HL-60 (cell line): ENCODE measurements around the gene LRCH2.

Experiments
- DNase-seq, 2 experiments: peaks; one replicate each; pipeline ENCODE4 v3.0.0-alpha.2; 2010 to 2020; ENCODE audit warnings: low read depth in 1 of 2, low spot score in 1 of 2
- H3K27ac ChIP-seq: fragments of 250-450 bp; sonication (Bioruptor Pico); replicated peaks from 2 replicates; pipeline ENCODE4 v1.5.1; 2020; ENCODE audit warnings: mild to moderate bottlenecking, moderate library complexity
- H3K27me3 ChIP-seq: fragments of 250-450 bp; sonication (Bioruptor Pico); 2 replicates; pipeline ENCODE4 v1.5.1; 2021; ENCODE audit warnings: mild to moderate bottlenecking, moderate library complexity; ENCODE audit not compliant: insufficient read depth, poor library complexity, severe bottlenecking
- H3K4me3 ChIP-seq: replicated peaks from 2 replicates; pipeline ENCODE4 v1.5.1; 2011; ENCODE audit warnings: mild to moderate bottlenecking, control low read depth, low read length; ENCODE audit not compliant: insufficient read depth
- GABPA ChIP-seq: IDR thresholded peaks from 2 replicates; pipeline ENCODE4 v1.6.1; 2012; ENCODE audit warnings: low read depth
- POLR2AphosphoS5 ChIP-seq: IDR thresholded peaks from 2 replicates; pipeline ENCODE4 v1.6.1; 2012; ENCODE audit warnings: low read depth
- SPI1 ChIP-seq: IDR thresholded peaks from 2 replicates; pipeline ENCODE4 v1.6.1; 2012; ENCODE audit warnings: low read depth, mild to moderate bottlenecking, borderline replicate concordance
- TF ChIP-seq, protein P1 (sequence below): IDR thresholded peaks from 2 replicates; pipeline ENCODE4 v1.6.1; 2012; ENCODE audit warnings: low read depth; ENCODE audit not compliant: insufficient replicate concordance
- TF ChIP-seq, protein P2 (sequence below): IDR thresholded peaks from one replicate; pipeline ENCODE4 v1.5.1; 2011; ENCODE audit warnings: low read length, control low read depth, inconsistent platforms; ENCODE audit not compliant: insufficient read depth

LRCH2 gene

DNA sequence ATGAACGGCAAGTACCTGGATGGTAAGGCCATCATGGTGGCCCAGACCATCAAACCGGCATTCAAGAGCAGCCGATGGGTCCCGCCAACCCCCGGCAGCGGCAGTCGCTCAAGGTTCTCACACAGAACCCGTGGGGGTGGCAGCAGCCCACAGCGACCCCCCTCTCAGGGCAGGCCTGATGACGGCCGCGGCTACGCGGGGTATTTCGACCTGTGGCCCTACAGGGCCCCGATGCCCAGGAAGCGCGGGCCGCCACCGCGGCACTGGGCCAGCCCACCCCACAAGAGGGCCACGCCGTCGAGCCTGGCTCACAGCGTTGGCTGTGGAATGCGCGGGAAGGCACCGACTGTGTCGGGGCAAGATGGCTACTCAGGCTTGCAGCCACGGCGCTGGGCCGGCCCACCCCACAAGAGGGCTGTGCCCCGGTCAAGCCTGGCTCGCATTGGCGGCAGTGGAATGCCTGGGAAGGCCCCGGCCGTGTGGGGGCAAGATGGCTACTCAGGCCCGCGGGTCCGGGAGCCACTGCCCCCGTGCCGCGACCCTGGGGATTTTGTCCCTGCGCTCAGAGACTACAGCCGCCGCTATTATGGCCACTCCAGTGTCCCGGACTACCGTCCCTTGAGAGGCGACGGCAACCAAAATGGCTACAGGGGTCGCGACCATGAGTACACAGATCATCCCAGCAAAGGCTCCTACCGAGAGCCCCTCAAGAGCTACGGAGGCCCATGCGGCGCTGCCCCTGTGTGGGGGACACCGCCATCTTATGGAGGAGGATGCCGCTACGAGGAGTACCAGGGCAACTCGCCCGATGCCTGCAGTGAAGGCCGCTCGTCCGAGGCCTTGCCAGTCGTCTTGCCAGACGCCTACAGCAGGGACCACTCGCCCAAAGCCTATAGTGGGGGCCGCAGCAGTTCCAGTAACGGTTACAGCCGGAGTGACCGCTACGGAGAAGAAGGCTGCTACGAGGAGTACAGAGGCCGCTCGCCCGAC, 44.0 kb downstream of the LRCH2 start:
- H3K27me3 ChIP-seq = no peaks in the 10 kb centered on the region
- no peak overlapping the region for H3K27ac ChIP-seq
- no peak for DNase-seq
- TF ChIP-seq POLR2AphosphoS5 = no peak
- no peak for TF ChIP-seq GABPA
- no peak for TF ChIP-seq SPI1
- TF ChIP-seq, protein P1, sequence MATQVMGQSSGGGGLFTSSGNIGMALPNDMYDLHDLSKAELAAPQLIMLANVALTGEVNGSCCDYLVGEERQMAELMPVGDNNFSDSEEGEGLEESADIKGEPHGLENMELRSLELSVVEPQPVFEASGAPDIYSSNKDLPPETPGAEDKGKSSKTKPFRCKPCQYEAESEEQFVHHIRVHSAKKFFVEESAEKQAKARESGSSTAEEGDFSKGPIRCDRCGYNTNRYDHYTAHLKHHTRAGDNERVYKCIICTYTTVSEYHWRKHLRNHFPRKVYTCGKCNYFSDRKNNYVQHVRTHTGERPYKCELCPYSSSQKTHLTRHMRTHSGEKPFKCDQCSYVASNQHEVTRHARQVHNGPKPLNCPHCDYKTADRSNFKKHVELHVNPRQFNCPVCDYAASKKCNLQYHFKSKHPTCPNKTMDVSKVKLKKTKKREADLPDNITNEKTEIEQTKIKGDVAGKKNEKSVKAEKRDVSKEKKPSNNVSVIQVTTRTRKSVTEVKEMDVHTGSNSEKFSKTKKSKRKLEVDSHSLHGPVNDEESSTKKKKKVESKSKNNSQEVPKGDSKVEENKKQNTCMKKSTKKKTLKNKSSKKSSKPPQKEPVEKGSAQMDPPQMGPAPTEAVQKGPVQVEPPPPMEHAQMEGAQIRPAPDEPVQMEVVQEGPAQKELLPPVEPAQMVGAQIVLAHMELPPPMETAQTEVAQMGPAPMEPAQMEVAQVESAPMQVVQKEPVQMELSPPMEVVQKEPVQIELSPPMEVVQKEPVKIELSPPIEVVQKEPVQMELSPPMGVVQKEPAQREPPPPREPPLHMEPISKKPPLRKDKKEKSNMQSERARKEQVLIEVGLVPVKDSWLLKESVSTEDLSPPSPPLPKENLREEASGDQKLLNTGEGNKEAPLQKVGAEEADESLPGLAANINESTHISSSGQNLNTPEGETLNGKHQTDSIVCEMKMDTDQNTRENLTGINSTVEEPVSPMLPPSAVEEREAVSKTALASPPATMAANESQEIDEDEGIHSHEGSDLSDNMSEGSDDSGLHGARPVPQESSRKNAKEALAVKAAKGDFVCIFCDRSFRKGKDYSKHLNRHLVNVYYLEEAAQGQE = no peak
- TF ChIP-seq, protein P2, sequence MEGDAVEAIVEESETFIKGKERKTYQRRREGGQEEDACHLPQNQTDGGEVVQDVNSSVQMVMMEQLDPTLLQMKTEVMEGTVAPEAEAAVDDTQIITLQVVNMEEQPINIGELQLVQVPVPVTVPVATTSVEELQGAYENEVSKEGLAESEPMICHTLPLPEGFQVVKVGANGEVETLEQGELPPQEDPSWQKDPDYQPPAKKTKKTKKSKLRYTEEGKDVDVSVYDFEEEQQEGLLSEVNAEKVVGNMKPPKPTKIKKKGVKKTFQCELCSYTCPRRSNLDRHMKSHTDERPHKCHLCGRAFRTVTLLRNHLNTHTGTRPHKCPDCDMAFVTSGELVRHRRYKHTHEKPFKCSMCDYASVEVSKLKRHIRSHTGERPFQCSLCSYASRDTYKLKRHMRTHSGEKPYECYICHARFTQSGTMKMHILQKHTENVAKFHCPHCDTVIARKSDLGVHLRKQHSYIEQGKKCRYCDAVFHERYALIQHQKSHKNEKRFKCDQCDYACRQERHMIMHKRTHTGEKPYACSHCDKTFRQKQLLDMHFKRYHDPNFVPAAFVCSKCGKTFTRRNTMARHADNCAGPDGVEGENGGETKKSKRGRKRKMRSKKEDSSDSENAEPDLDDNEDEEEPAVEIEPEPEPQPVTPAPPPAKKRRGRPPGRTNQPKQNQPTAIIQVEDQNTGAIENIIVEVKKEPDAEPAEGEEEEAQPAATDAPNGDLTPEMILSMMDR = no peak
- no peak overlapping the region for H3K4me3 ChIP-seq

DNA sequence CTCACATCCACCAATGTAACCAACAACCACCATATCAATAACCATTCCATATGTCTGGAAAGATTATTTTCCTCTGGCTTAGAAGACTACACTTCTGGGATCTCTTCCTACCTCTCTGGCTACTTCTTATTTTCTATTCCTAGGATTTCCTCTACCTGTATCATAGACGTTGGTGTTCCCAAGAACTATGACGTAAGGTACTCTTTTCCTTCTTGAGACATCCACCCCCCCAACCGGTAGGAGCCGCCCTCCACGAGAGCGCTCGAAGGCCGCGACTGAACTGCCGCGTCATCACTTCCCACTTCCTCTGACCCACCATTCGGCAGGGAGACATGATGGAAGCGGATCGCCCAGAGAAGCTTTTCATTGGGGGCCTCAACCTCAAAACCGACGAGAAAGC, 44.8 kb downstream of the LRCH2 start, which contains the start of gene RBMXL3:
Gene RBMXL3, plus strand, starts transcription at position 301 of the 400 bp plus-strand sequence. Its CDS starts 32 bp downstream, at position 333.
- no peak for DNase-seq
- no peak for TF ChIP-seq SPI1
- no peak for TF ChIP-seq POLR2AphosphoS5
- TF ChIP-seq, protein P2 = no peak
- no peak for TF ChIP-seq GABPA
- TF ChIP-seq, protein P1 = no peak
- Histone ChIP-seq H3K27ac (no peak within 1 kb of the TSS), H3K4me3 (no peak within 1 kb of the TSS), H3K27me3 (no peaks in the 10 kb centered on the region)

DNA sequence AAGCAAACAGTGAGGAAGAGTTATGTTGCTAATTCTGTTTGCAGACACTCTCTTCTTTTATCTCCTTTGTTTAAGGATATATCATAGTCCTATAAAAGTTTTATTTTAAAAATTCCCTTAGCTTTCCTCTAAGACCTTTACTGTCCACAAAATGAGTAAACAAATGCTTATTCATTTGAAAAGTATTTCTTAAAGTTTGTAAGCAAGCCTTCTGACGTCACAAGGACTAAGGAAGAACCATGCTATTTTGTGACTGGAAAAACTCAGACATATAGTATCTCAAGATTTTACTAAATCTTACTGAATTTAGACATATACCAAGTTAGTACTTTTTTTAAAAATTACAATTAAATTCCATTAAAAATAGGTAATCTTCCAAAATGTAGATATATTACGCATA, 49.9 kb downstream of the LRCH2 start:
- no peak overlapping the region for H3K4me3 ChIP-seq
- H3K27me3 ChIP-seq = no peaks in the 10 kb centered on the region
- TF ChIP-seq, protein P2 = no peak
- TF ChIP-seq POLR2AphosphoS5 (no peak), SPI1 (no peak), GABPA (no peak)
- TF ChIP-seq, protein P1 = no peak
- H3K27ac ChIP-seq = no peak overlapping the region
- no peak for DNase-seq
